ENCODE measurements around the gene LSM7. TPM values are rescaled to one million over a fixed set of nuclear protein-coding genes. Genes with fewer than 3 reads are reported as not detected.

Gene LSM7
- total and polyA plus RNA-seq, 9 of the 15 experiments (the other 6 are each of a cell fraction or from before 2014, with no cell fraction given) = 40.5 to 690 (median 265) TPM

GRCh38 chr19:2321565-2322283, 6.7 kb downstream of the LSM7 start:
- TF ChIP-seq RBFOX2 (IDR thresholded peaks at IDR 0.05; ENCODE audit: low read depth, low read length) (peak; percentile 53), ZNF75A (CRISPR knock-in tag; IDR thresholded peaks at IDR 0.05) (no peak), POLR2G (IDR thresholded peaks at IDR 0.05; ENCODE audit: low read depth, low read length) (peak; percentile 56)
- BruUV-seq (replicated peaks) = no TSS peak
- H3K9me3 ChIP-seq (replicated peaks; ENCODE audit: control insufficient read depth, insufficient read depth, low read depth, low read length) = no peaks in the 10 kb centered on the region

GRCh38 chr19:2320939-2321338, 7.4 kb downstream of the LSM7 start:
- Histone ChIP-seq H3K4me3 (no peak overlapping the region), H3K4me2 (ENCODE audit: insufficient read depth, low read length) (no peak overlapping the region), H3K36me3 (ENCODE audit: control insufficient read depth, insufficient read depth, low read length) (peaks cover 42% of the 10 kb centered on the region; the same call in 2 of the 3 replicates), H3K9ac (ENCODE audit: insufficient read depth in 1 of 2, low read depth in 2 of 2, low read length in 2 of 2) (no peak overlapping the region), H3K27me3 (ENCODE audit: control insufficient read depth in 2 of 2, insufficient read depth in 2 of 2, low read length in 2 of 2) (no peaks in the 10 kb centered on the region), H4K20me1 (replicated peaks; ENCODE audit: control insufficient read depth, insufficient read depth, low read length) (no peaks in the 10 kb centered on the region), H3K9me1 (ENCODE audit: control insufficient read depth, insufficient read depth, low read length) (no peaks in the 10 kb centered on the region), H3K79me2 (ENCODE audit: control insufficient read depth, insufficient read depth, low read length) (peaks cover 12% of the 10 kb centered on the region), H2AFZ (ENCODE audit: low read depth, low read length) (no peak overlapping the region), H3K27ac (ENCODE audit: extremely low read depth, low read depth, low read length) (no peak overlapping the region), H3K9me3 (replicated peaks; ENCODE audit: control insufficient read depth, insufficient read depth, low read depth, low read length) (no peaks in the 10 kb centered on the region), H3K4me1 (replicated peaks in 1 of 2; ENCODE audit: control insufficient read depth in 2 of 2, insufficient read depth in 2 of 2, low read length in 2 of 2) (peaks cover 3 to 52% of the 10 kb centered on the region in 2 experiments; a peak in 3 of 5 replicates)
- DNase-seq (ENCODE audit: extremely low read depth in 1 of 4, low spot score in 3 of 4) (no peak), ATAC-seq (no peak), FAIRE-seq (no peak)
- WGBS (ENCODE audit: insufficient coverage, low coverage, missing lambda C conversion rate) = 79% methylated on average over 12 of the region's 12 CpGs
- BruUV-seq (replicated peaks) = no TSS peak
- ChIA-PET CTCF (ENCODE audit: low intra/inter-chr PET ratio) (no interaction called here), POLR2A (interaction anchor here (0.8 to 1.6 kb wide), 2 partner anchors 44 to 87 kb away, joined by 3 to 4 read pairs; no protein-coding TSS in a partner anchor)
- in situ Hi-C loops (cut with MboI) (no loop called here), intact Hi-C loops (cut with micrococcal nuclease) (loop anchor here (10.0 kb wide), 1 partner anchor 64 kb away; no protein-coding TSS in a partner anchor)
- TF ChIP-seq HMBOX1 (IDR thresholded peaks at IDR 0.05) (no peak), ZNF277 (CRISPR knock-in tag; IDR thresholded peaks at IDR 0.05; ENCODE audit: borderline replicate concordance) (no peak), MYNN (IDR thresholded peaks at IDR 0.05) (peak; percentile 52), MYNN (CRISPR knock-in tag; IDR thresholded peaks at IDR 0.05) (no peak), POLR2G (IDR thresholded peaks at IDR 0.05; ENCODE audit: low read depth, low read length) (peak; percentile 56), ARHGAP35 (IDR thresholded peaks at IDR 0.05; ENCODE audit: partially characterized antibody) (no peak), POLR2A (conservative IDR thresholded peaks at IDR 0.05) (peak; percentile 54; the same call in 1 of the 2 replicates), POLR2B (IDR thresholded peaks at IDR 0.05; ENCODE audit: low read depth, partially characterized antibody) (peak; percentile 47), HINFP (tag; conservative IDR thresholded peaks at IDR 0.05; ENCODE audit: low read depth) (no peak), HDGF (IDR thresholded peaks at IDR 0.05) (no peak)

More at GRCh38 chr19:2321565-2322283, 6.7 kb downstream of the LSM7 start:
- H3K27ac ChIP-seq (ENCODE audit: extremely low read depth, low read depth, low read length) = no peak overlapping the region
- no peak overlapping the region for H3K9ac ChIP-seq (ENCODE audit: insufficient read depth in 1 of 2, low read depth in 2 of 2, low read length in 2 of 2)
- H3K79me2 ChIP-seq (ENCODE audit: control insufficient read depth, insufficient read depth, low read length) = peaks cover 19% of the 10 kb centered on the region
- H2AFZ ChIP-seq (ENCODE audit: low read depth, low read length) = no peak overlapping the region
- H3K4me3 ChIP-seq = no peak overlapping the region
- in situ Hi-C loops (cut with MboI) = no loop called here
- H3K36me3 ChIP-seq (ENCODE audit: control insufficient read depth, insufficient read depth, low read length) = peaks cover 50% of the 10 kb centered on the region; the same call in 2 of the 3 replicates
- intact Hi-C loops (cut with micrococcal nuclease) = loop anchor here (10.0 kb wide), 1 partner anchor 63 kb away; no protein-coding TSS in a partner anchor
- WGBS (ENCODE audit: insufficient coverage, low coverage, missing lambda C conversion rate) = 90% methylated on average over 33 of the region's 39 CpGs
- no peaks in the 10 kb centered on the region for H3K27me3 ChIP-seq (ENCODE audit: control insufficient read depth in 2 of 2, insufficient read depth in 2 of 2, low read length in 2 of 2)
- no peak for ATAC-seq
- no peaks in the 10 kb centered on the region for H3K9me1 ChIP-seq (ENCODE audit: control insufficient read depth, insufficient read depth, low read length)
- no peak for DNase-seq (ENCODE audit: extremely low read depth in 1 of 4, low spot score in 3 of 4)
- peaks cover 3 to 52% of the 10 kb centered on the region in 2 experiments; a peak in 4 of 5 replicates for H3K4me1 ChIP-seq (replicated peaks in 1 of 2; ENCODE audit: control insufficient read depth in 2 of 2, insufficient read depth in 2 of 2, low read length in 2 of 2)
- ChIA-PET POLR2A (interaction anchor here (0.6 to 1.6 kb wide), 5 partner anchors 16 to 88 kb away, joined by 3 to 6 read pairs (median 4); no protein-coding TSS in a partner anchor), CTCF (ENCODE audit: low intra/inter-chr PET ratio) (no interaction called here)
- no peak overlapping the region for H3K4me2 ChIP-seq (ENCODE audit: insufficient read depth, low read length)
- H4K20me1 ChIP-seq (replicated peaks; ENCODE audit: control insufficient read depth, insufficient read depth, low read length) = no peaks in the 10 kb centered on the region
- no peak for FAIRE-seq

Data from K562 (cell line).